GM19438 (cell line): ENCODE results near the gene SRSF10.
"Not testable (repeated sequence)": the region's sequence is repeated elsewhere in the genome, so short reads cannot be mapped to it uniquely, and the experiment has no call there.

Experiments
- ATAC-seq: cut with Tn5 transposase; IDR thresholded peaks from one replicate; pipeline ENCODE4 v1.9.1; 2021; ENCODE audit warnings: low read depth; ENCODE audit not compliant: unreplicated experiment

SRSF10 gene

DNA sequence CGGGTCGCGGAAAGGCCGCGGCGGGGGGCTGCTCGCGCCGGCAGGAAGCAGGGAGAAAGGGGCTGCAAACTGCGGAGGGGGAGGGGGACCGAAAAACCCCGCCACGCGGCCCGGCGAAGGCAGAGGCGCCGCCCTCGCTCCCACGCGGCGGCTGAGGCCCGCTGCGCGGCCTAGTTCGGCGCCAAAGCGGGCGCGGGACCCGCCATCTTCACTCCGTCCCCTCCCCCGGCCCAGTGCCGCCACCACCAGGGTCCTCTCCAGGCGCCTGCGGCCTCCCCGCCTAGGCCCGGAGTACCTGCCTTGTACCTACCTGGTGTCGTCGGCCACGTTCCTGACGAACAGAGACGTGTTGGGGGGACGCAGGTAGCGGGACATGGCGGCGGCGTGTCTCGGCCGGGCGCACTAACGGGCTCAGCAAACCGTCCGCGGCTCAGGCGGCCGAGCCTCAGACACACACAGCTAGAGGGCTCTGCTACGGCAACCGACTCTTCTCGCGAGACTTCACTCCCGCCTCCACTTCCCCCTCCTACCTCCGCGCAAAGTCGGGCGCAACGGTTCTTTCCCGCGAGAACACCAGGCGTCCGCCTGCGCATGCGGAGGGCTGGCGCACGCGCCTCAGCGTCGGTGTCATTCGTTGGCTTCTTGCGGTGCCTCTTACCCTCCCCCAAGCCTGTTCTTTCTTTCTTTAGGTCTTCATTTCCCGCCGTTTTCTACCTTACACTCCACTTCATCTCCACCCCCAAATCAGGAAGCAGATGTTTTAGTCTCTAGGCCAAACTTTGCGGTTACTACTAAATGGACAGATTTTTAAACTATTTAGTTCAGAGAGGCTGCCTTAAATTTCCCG is at the start of gene SRSF10:
Gene SRSF10, minus strand, starts transcription at position 447 of the 847 bp plus-strand sequence. Its CDS starts 72 bp downstream, at position 375.
- peak; percentile 78 for ATAC-seq

GRCh38 chr1:24027838-24028468 is 47.8 kb upstream of the SRSF10 start:
- no peak for ATAC-seq

GRCh38 chr1:24022581-24023361 is 42.6 kb upstream of the SRSF10 start:
- ATAC-seq: no peak

GRCh38 chr1:24021403-24022266 is 41.5 kb upstream of the SRSF10 start:
- ATAC-seq: no peak

DNA sequence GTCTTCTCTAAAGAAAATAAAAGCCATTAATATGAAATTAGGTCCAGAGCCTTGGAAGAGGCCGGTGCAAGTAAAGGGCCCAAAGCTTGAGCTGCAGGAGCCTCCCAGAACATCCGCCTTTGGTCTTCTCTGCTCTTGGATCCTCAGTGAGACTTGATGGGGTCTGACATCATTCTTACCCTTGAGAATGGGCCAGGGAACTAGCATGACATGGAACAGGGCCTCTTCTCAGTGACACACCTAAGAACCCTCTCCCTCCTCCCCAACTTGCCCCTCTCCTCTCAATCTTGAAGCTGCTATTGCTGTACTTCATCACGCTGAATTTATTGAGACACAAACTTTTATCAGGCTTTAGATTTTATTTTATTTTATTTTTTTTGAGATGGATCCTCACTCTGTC is 40.3 kb upstream of the SRSF10 start:
- ATAC-seq: no peak

DNA sequence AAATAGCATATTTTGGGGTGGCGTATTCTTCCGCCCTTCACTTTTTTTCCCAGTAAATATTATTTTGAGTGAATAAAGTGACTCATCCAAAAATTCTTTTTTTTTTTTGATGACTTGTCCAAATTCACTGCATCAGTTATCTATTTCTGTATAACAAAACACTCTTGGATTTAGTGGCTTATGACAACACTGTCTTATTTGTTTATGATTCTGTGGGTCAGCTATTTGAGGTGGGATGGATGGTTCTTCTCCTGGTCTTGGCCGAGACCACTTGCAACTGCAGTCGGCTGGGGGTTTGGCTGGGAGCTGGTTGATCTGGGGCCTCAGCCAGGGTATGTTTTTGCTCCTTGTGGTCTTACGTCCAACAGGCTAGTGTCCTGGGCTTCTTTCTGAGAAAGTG is 39.9 kb upstream of the SRSF10 start:
- ATAC-seq: no peak

- ATAC-seq: no peak
Observed at GRCh38 chr1:24018611-24019580, 38.8 kb upstream of the SRSF10 start.

- no peak for ATAC-seq
Observed at GRCh38 chr1:24015221-24016210, 35.4 kb upstream of the SRSF10 start.

DNA sequence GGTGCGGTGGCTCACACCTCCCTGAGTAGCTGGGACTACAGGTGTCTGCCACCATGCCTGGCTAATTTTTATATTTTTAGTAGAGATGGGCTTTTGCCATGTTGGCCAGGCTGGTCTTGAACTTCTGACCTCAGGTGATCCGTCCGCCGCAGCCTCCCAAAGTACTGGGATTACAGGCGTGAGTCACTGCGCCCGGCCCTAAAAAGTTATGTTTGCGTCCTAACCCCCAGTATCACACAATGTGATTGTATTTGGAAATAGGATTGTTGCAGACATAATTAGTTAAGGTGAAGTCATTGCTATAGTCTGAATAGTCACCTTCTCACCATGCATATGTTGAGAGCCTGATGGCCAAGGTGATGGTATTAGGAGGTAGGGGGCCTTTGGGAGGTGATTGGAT is 32.8 kb upstream of the SRSF10 start:
- ATAC-seq: not testable (repeated sequence)

GRCh38 chr1:24010650-24011049 is 30.5 kb upstream of the SRSF10 start:
- ATAC-seq: no peak

DNA sequence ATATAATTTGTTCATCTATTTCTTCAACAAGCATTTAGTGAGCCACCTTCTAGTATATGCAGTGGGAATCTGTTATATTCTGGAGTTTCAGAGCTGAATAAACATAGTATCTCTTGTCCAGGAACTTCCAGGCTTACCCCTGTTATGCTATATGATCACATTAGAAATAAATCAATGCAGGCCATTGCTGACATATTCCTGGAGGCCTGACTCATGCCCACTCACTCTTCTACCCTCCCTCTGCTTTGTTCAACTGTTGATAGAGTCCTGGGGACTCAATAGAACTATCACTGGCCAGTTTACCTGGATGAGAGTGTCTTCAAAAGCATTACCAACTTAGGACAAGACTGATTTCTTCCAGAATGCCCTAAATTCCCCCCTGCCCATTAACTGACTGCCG is 29.3 kb upstream of the SRSF10 start:
- ATAC-seq: no peak

GRCh38 chr1:24008574-24009184 is 28.6 kb upstream of the SRSF10 start:
- ATAC-seq: not testable (repeated sequence)

GRCh38 chr1:24007079-24007478 is 27.0 kb upstream of the SRSF10 start:
- no peak for ATAC-seq

- ATAC-seq: no peak
Observed at GRCh38 chr1:24005163-24005562, 25.0 kb upstream of the SRSF10 start.

- no peak for ATAC-seq
Observed at GRCh38 chr1:24004132-24004531, 24.0 kb upstream of the SRSF10 start.

GRCh38 chr1:24003331-24003972 is 23.3 kb upstream of the SRSF10 start:
- ATAC-seq: no peak

- ATAC-seq: no peak
Observed at GRCh38 chr1:24002695-24003094, 22.6 kb upstream of the SRSF10 start.
